Effector memory CD4-positive, alpha-beta T cell (primary cell): ENCODE measurements around the gene OR2C3.
"Not testable (repeated sequence)": the region's sequence is repeated elsewhere in the genome, so short reads cannot be mapped to it uniquely, and the experiment has no call there.

Source experiments
- DNase-seq, 3 donors: peaks; one replicate each; pipeline ENCODE4 v3.0.0-alpha.2; 2020
- H3K27ac ChIP-seq: 2 replicates; pipeline ENCODE4 v1.7.0; 2013; ENCODE audit warnings: mild to moderate bottlenecking, low read length, moderate library complexity; ENCODE audit not compliant: insufficient read depth, poor library complexity, severe bottlenecking
- H3K27me3 ChIP-seq: replicated peaks from 2 replicates; pipeline ENCODE4 v1.7.0; 2013; ENCODE audit warnings: mild to moderate bottlenecking, low read length; ENCODE audit not compliant: insufficient read depth, control insufficient read depth, poor library complexity, severe bottlenecking
- H3K36me3 ChIP-seq: 2 replicates; pipeline ENCODE4 v1.7.0; 2013; ENCODE audit warnings: mild to moderate bottlenecking, low read length, moderate library complexity; ENCODE audit not compliant: control insufficient read depth, insufficient read depth
- H3K4me1 ChIP-seq: 2 replicates; pipeline ENCODE4 v1.7.0; 2013; ENCODE audit warnings: low read length, mild to moderate bottlenecking; ENCODE audit not compliant: control insufficient read depth, insufficient read depth, poor library complexity, severe bottlenecking
- H3K4me3 ChIP-seq: 2 replicates; pipeline ENCODE4 v1.7.0; 2013; ENCODE audit warnings: low read length, low read depth, mild to moderate bottlenecking; ENCODE audit not compliant: insufficient read depth, poor library complexity, severe bottlenecking
- H3K9me3 ChIP-seq: 2 replicates; pipeline ENCODE4 v1.7.0; 2013; ENCODE audit warnings: mild to moderate bottlenecking, low read length, moderate library complexity; ENCODE audit not compliant: control insufficient read depth

Gene OR2C3

DNA sequence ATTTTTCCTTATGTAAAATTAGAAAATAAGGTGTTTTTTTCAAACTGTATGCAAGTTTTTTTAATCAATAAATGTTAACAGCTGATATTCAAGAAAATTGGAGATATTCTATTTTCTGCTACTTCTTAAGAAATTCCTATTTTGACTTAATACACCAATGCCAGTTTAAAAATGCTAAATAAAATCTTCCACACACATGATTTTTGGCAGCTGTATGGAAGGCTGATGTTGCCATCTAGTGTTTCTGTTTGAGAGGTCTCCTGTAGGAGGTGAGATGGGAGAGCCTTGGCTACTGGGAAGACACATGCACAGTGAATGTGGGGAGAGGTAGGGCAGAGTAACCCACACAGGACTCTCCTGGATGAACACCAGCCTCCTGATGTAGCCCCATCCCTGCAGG is 49.2 kb downstream of the OR2C3 start:
- no peaks in the 10 kb centered on the region for H3K4me1 ChIP-seq
- no peaks in the 10 kb centered on the region for H3K36me3 ChIP-seq
- no peak overlapping the region for H3K4me3 ChIP-seq
- H3K27ac ChIP-seq, result no peak overlapping the region
- DNase-seq, result peak in 2 of 3 donors; percentile 12 to 14
- no peaks in the 10 kb centered on the region for H3K27me3 ChIP-seq
- H3K9me3 ChIP-seq, result no peaks in the 10 kb centered on the region

GRCh38 chr1:247482747-247483146 is 53.5 kb downstream of the OR2C3 start:
- Histone ChIP-seq H3K27me3 (no peaks in the 10 kb centered on the region), H3K4me3 (no peak overlapping the region), H3K27ac (no peak overlapping the region), H3K4me1 (no peaks in the 10 kb centered on the region), H3K9me3 (no peaks in the 10 kb centered on the region), H3K36me3 (no peaks in the 10 kb centered on the region)
- DNase-seq, result no peak

DNA sequence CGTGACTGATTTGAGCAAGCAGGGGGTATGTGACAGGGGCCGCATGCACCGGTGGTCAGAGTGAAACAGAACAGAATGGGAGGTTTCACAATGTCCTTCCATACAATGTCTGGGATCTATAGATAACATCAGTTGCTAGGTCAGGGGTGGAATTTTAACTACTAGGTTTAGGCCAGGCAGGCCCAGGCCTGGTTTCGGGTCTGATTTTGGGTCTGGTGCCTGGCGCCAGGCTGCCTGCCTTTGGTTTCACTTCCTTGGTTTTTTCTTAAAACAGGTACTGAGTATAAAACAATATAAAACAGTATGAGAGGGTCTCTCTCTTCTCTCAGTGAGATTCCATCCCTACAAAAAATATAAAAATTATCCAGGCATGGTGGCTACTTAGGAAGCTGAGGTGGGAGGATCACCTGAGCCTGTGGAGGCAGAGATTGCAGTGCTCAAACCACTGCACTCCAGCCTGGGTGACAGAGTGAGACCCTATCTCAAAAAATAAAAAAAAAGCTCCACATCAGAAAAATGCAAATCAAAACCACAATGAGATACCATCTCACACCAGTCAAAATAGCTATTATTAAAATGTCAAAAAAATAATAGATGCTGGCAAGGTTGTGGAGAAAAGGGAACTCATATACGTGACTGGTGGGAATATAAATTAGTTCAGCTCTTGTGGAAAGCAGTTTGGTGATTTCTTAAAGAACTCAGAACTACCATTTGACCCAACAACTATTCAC is 59.7 kb downstream of the OR2C3 start:
- not testable (repeated sequence) for H3K9me3 ChIP-seq, H3K36me3 ChIP-seq, H3K27me3 ChIP-seq, DNase-seq, H3K27ac ChIP-seq, H3K4me1 ChIP-seq, H3K4me3 ChIP-seq

DNA sequence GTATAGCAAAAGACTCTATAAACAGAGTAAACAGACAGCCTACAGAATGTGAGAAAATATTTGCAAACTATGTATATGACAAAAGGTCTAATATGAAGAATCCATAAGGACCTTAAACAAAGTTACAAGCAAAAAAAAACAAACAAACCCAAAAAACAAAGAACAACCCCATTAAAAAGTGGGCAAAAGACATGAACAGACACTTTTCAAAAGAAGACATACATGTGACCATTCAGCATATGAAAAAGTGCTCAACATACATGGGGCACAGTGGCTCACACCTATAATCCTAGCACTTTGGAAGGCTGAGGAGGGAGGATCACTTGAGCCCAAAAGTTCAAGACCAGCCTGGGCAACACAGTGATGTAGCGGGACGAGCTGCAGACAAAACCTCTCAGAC is 60.4 kb downstream of the OR2C3 start:
- no peak for DNase-seq
- no peaks in the 10 kb centered on the region for H3K36me3 ChIP-seq
- H3K4me1 ChIP-seq, result no peaks in the 10 kb centered on the region
- H3K27me3 ChIP-seq, result no peaks in the 10 kb centered on the region
- H3K9me3 ChIP-seq, result no peaks in the 10 kb centered on the region
- H3K4me3 ChIP-seq, result no peak overlapping the region
- no peak overlapping the region for H3K27ac ChIP-seq
